ENCODE results near the gene AFAP1L2.

Gene AFAP1L2

GRCh38 chr10:114385557-114385956 is 18.7 kb downstream of the AFAP1L2 start:
- DNase-seq = no peak

- no peak for DNase-seq
Observed at GRCh38 chr10:114384601-114385000, 19.7 kb downstream of the AFAP1L2 start.

GRCh38 chr10:114384181-114384580 is 20.1 kb downstream of the AFAP1L2 start:
- no peak for DNase-seq

- DNase-seq = no peak
Observed at GRCh38 chr10:114380797-114381196, 23.5 kb downstream of the AFAP1L2 start.

GRCh38 chr10:114380060-114380459 is 24.2 kb downstream of the AFAP1L2 start:
- DNase-seq = no peak

- no peak for DNase-seq
Observed at GRCh38 chr10:114379631-114380041, 24.7 kb downstream of the AFAP1L2 start.

- DNase-seq = no peak
Observed at GRCh38 chr10:114376523-114376922, 27.8 kb downstream of the AFAP1L2 start.

- peak; percentile 29 for DNase-seq
Observed at GRCh38 chr10:114375047-114375446, 29.3 kb downstream of the AFAP1L2 start.

- no peak for DNase-seq
Observed at GRCh38 chr10:114374053-114374791, 30.1 kb downstream of the AFAP1L2 start.

- no peak for DNase-seq
Observed at GRCh38 chr10:114373631-114374030, 30.7 kb downstream of the AFAP1L2 start.

- DNase-seq = no peak
Observed at GRCh38 chr10:114372995-114373394, 31.3 kb downstream of the AFAP1L2 start.

GRCh38 chr10:114372179-114372578 is 32.1 kb downstream of the AFAP1L2 start:
- DNase-seq = no peak

- DNase-seq = no peak
Observed at GRCh38 chr10:114370966-114371365, 33.3 kb downstream of the AFAP1L2 start.

GRCh38 chr10:114370199-114370598 is 34.1 kb downstream of the AFAP1L2 start:
- DNase-seq = no peak

- DNase-seq = no peak
Observed at GRCh38 chr10:114368057-114368391, 36.3 kb downstream of the AFAP1L2 start.

- DNase-seq = no peak
Observed at GRCh38 chr10:114367351-114368056, 36.8 kb downstream of the AFAP1L2 start.

- no peak for DNase-seq
Observed at GRCh38 chr10:114364726-114365125, 39.6 kb downstream of the AFAP1L2 start.

GRCh38 chr10:114363745-114364454 is 40.4 kb downstream of the AFAP1L2 start:
- no peak for DNase-seq

GRCh38 chr10:114362826-114363355 is 41.4 kb downstream of the AFAP1L2 start:
- no peak for DNase-seq

- DNase-seq = no peak
Observed at GRCh38 chr10:114359953-114360345, 44.4 kb downstream of the AFAP1L2 start.

- no peak for DNase-seq
Observed at GRCh38 chr10:114359041-114359952, 45.0 kb downstream of the AFAP1L2 start.

GRCh38 chr10:114357515-114357996 is 46.7 kb downstream of the AFAP1L2 start:
- no peak for DNase-seq

Data from NCI-H2029 (cell line).